Activated CD4-positive, alpha-beta T cell treated with anti-CD3 and anti-CD28 coated beads, Interleukin-2, Interleukin-6, amounts not matched to agents 100 ng/mL and 50 ng/mL, durations not matched to agents 16 hours and 8 hours (primary cell): ENCODE results near the gene CELSR2.

Experiments used
- DNase-seq: peaks from one replicate; pipeline ENCODE4 v3.0.0-alpha.2; 2020

The CELSR2 gene

DNA sequence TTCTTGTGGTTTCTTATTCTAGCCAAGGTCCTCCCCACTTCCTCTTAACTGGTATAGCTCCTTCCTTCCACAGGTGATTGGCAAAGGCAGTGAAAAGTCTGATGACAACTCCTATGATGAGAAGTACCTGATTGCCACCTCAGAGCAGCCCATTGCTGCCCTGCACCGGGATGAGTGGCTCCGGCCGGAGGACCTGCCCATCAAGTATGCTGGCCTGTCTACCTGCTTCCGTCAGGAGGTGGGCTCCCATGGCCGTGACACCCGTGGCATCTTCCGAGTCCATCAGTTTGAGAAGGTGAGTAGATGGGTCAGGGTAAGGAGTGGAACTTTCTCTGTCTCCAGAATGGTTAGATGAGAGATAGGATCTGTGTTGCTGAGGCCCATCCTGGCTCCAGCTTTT is 14.2 kb upstream of the CELSR2 start:
- DNase-seq = no peak

DNA sequence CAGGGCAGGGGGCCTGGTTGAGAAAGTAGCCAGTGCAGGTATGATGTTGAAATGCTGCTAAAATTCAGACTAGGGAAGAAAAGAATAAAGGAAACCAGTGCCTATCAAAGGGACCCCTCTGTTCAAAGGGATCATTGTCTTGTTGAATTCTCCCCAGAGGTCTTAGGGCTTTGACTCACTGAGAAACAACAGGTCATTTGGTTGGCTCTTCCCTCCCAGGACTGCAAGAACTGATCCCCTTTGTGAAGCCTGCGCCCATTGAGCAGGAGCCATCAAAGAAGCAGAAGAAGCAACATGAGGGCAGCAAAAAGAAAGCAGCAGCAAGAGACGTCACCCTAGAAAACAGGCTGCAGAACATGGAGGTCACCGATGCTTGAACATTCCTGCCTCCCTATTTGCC is 11.8 kb upstream of the CELSR2 start:
- DNase-seq = no peak

DNA sequence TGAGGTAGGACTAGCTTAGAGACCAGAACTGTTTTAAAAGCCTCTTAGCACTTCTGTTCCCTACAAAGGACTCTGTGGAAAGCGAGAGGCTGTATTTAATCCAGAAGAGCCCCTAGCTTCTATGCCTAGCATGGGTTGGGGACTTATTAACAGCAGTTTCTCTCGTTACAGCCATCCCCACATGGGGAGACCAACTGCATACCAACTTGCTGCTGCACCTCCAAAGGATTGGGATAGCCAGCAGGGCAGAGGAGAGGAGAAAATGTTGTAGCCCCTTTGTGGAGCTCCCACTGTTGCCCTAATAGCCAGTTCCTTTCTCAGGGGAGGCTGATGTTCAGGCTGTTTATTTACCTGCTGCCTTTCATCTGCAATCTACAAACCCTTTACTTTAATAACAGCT is 11.0 kb upstream of the CELSR2 start:
- no peak for DNase-seq

DNA sequence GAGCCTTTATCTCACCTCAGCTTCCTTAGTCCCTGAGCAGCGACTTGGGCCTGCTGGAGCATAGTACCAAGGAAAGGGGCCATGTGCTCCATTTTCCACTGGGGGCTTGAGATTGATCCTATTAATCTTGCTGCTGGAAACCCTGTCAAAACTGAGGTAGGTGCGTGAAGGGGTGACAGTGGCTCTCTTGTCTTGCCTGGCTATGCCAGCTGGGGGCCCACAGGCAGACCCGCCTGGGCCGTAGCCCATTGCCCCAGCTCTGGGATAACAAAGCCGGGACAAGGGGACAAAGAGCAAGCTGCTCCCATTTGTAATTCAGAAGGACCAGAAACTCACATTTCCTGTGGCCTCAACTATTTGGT is 10.3 kb upstream of the CELSR2 start:
- no peak for DNase-seq

DNA sequence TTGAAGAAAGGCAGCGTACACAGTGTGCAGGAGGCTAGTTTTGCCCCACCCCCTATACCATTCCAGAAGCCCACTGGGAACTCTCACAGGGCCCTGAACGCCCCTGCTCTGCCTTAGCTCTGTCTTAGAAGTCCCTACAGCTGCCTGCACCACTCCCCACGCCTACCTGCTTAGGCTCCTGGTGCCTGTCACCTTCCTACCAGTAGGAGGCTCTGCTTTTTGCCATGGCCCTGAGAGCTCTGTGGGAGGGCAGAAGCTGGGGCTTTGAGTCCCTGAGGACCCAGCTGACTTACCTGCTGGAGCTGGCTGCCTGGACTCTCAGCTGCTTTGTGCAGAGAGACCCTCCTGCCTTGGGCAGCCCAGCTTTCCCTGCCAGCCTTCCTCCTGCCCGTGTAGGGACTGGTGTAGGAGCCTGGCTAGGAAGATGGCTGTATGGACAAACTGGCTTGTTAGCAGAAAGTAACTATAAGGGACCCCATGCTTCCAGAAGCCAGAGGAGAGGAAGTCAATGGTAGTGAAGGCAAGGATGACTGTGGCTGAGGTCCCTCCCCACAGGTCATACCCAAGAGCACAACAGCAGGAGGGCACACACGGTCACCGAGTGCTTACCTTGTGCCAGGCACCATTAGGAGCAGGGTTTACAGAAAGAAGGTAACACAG is 9.8 kb upstream of the CELSR2 start:
- peak; percentile 34 for DNase-seq

DNA sequence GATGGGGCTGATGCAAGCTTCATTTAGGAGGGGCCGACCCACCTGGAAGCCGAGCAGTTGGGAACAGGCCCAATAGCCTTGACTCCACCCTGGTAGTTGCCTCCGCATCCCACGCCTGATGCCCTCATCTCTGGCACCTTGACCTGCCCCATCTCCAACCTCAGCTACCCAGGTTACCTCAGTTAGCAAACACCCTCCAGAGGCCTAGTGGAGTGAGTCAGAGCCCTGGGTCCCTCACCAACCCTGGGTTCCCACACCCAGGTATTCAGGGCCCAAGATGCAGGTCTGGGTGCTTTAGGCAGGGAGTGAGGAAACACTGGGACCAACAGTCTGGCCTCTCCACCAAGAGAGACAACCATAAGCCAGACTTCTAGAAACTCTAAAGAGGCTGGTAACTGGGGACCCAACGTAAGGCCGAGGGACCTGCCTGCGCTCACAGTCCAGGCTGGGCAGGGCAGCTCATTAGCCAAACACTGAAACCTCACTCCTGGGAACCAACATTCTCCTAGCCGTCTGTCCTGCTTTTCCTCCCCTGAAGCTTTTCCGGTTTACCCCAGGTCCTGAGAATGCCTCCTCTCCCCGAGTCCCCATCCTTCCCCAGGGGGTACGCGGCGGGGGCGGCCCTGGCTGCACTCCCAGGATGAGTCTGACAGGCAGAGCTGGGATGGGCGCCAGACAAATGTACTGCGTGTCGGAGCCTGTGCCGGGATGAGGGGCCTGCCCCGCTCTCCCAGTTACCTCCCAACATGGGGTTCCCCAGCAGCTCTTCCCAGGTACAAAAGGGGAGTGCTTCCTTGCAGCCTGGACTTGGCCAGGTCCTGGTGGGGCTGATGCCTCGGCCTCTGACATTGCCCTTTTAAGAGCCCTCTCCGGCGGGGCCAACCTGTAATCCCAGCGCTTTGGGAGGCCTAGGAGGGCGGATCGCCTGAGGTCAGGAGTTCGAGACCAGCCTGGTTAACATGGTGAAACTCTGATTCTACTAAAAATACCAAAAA is 8.9 kb upstream of the CELSR2 start:
- DNase-seq = peak; percentile 33

DNA sequence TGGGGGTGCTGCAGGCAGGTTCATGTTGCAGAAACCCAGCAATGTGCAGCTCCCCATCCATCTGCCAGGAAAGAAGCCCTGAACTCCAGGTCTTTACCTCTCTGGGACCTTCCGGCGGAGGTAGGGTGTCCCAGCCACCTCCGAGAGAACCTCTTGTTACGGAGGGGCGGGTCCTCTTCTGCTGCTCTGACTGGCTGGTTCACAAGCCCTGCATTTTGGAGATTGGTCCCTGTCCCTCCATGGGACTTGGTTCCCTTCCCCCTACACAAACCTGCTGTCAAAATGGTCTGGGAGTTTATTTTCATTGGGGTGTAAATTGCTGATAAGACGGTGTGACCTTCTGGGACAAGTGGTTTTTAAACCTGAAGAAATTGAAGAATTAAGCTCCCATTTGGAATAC is 8.0 kb upstream of the CELSR2 start:
- DNase-seq = no peak

DNA sequence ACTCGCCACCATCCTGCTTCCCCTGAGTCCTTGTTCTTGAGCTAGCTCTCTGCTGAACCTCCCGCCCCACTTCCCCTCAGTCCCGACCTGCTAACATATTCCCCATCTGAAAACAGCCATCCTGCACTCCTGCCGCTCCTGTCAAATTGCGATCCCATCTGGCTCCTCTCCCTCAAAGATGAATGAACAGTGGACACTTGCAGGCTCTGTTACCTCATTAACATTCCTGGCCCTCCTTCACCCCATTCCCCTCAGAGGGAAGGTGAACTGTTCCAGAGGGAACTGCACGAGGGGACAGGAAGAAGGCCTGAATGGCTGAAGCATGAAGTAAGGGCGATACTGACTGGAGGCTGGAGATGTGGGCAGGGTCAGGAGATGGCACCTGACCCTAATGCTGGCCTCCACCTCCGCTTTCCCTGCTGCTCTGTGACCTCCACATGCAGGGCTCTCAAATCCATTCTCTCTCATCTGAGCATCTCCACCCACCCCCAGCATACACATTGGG is 7.4 kb upstream of the CELSR2 start:
- no peak for DNase-seq

DNA sequence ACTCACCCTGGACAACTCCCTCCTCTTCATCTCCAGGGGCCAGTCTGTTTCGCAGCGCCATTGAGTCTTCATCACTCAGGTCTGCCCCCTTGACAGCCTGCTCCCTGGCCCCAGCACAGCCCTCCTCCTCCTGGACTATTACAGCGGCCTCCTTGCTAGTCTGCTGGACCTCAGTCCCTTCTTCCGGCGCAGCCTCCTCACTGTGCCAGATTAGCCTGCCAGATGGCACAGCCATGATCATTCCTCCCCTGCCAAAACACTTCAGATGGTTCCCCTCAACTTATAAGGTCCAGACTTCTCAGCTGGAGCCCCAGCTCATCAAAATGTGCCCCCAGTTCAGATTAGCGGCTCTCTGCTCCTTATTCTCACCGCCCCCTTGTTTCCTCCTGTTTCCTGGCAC is 7.0 kb upstream of the CELSR2 start:
- DNase-seq = no peak

DNA sequence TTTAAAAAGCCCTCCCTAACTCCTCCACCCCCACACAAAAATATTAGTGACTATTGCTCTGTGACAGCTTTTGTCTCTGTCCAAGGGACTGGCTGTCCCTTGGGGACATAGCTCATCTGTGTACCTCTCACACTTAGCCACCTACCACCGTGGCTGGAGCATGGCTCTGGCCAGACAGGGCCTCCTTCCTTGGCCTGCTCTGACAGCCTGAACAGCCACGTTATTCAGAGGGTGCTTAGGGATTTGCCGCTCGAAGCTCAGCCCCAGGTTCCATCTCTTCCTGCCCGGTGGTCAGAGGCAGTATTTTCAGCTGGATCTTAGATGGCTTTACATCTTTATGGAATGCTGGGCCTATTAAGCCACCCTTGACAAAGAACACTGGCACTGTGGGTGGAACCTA is 6.1 kb upstream of the CELSR2 start:
- DNase-seq = no peak

DNA sequence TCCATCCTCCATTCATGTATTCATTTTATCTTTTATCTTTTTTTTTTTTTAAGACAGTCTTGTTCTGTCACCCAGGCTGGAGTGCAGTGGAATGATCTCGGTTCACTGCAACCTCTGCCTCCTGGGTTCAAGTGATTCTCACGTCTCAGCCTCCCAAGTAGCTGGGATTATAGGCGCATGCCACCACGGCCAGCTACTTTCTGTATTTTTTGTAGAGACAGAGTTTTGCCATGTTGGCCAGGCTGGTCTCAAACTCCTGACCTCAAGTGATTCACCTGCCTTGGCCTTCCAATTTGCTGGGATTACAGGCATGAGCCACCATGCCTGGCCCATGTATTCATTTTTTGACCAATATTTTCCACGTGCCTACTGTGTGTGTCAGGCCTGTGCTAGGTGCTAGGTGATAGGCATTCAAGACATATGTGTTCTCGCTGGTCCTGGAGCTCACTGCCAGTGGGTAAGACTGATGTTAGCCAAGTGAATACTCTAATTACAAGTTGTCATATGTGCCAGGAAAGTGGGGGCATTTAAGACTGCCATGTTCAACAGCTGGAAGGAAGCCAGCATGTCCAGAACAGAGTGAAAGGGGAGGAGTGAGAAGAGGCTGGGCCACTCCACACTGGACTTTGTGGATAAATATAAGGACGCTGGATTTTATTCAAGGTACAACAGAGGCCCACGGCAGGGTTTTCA is 5.3 kb upstream of the CELSR2 start:
- no peak for DNase-seq

DNA sequence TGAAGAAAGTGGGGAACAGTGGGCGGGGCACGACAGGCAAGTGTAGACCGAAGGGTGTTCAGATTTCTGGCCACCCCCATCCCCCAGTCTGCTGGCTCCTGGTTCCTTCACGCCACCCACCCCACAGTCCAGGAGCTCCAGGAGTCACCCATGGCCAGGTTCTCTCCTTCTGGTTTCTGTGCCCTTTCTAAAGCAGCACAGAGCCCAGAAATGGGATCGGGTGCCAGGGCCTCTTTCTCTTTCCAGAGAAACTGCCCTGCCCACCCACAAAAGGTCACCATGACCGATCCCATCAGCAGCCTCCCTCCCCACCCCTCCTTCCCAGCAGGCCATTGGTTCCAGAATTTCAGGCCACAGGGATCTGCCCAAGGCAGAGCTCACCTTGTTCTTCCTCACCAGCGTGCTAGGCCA is 3.2 kb upstream of the CELSR2 start:
- DNase-seq = no peak

DNA sequence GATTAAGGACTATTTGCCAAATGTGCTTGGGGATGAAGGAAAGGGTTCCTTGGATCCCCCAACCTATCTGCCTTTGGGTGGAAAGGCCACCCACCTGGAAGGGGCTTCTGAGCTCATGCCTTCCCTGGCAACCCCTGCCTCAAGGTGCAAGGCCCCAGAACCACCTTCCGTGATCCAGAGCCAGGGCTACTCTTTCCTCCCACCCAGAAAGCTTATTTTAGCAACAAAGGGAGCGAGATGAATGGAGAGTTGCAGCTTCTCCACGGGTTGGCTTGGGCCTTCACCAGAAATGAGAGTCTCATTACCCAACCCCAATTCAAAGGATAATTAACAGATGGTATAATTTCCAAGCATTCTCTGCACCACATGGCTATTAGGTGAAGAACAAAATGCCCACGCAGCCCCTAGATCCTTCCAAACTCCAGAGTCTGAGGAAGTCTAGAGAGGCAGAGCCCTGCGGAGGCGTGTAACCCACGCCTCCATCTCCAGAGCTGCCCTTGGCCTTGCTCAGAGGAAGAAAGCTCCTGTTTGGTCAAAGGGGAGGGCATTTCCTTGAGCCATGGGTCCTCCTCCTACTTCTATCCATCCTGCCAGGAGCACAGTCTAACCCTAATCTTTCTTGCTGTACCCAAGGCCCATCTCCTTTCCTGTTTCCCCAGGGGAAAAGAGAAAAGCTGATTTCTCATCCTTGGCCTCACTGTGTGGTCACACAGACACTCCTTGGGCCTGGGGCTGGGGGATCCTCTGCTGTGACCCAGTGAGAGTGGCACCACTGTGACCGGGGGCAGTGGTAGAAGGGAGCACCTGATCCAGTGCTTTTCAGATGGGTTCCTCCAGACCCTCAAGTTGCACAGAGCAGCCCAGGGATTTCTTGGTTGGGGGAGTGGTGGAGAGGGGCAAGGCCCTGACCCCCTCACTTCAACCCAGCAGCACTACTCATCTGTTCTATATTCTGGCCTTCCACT is 1.7 kb upstream of the CELSR2 start:
- no peak for DNase-seq

DNA sequence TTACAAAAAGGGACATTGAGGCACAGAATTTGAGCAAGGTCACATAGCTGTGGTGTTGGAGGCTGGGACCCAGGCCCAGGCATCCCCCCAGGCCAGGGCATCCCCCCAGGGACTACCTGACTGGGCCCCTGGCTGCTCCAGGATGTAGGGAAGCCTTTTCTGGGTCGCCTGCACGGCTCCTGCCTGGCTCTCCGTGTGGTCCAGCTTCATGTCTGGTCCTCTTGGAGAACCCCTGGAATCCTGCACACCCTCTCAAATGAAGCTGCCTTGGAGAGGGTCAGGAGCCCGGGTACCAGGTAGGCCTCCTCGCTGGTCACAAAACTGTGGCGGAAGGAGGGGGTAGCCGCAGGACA is 919 bp upstream of the CELSR2 start:
- no peak for DNase-seq

DNA sequence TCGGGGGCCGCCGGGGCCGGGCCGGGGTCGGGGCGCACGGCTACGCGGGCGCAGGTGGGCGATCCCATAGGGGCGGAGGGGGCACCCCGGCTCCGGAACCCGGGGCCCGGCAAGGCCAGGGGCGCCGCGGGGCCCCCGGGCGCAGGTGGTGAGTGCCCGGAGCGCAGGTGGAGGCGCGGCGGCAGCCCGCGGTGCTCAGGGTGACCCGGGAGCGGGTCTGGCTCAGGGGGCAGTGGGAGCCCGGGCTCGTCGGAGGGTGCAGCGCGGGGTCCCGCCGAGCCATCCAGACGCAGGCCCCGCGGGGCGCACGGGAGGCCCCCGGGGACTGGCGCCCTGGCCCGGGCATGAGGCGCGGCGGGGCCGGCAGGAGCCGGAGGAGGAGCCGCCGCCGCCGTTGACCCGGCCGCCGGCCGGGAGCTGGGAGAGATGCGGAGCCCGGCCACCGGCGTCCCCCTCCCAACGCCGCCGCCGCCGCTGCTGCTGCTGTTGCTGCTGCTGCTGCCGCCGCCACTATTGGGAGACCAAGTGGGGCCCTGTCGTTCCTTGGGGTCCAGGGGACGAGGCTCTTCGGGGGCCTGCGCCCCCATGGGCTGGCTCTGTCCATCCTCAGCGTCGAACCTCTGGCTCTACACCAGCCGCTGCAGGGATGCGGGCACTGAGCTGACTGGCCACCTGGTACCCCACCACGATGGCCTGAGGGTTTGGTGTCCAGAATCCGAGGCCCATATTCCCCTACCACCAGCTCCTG is 489 bp downstream of the CELSR2 start:
- no peak for DNase-seq

DNA sequence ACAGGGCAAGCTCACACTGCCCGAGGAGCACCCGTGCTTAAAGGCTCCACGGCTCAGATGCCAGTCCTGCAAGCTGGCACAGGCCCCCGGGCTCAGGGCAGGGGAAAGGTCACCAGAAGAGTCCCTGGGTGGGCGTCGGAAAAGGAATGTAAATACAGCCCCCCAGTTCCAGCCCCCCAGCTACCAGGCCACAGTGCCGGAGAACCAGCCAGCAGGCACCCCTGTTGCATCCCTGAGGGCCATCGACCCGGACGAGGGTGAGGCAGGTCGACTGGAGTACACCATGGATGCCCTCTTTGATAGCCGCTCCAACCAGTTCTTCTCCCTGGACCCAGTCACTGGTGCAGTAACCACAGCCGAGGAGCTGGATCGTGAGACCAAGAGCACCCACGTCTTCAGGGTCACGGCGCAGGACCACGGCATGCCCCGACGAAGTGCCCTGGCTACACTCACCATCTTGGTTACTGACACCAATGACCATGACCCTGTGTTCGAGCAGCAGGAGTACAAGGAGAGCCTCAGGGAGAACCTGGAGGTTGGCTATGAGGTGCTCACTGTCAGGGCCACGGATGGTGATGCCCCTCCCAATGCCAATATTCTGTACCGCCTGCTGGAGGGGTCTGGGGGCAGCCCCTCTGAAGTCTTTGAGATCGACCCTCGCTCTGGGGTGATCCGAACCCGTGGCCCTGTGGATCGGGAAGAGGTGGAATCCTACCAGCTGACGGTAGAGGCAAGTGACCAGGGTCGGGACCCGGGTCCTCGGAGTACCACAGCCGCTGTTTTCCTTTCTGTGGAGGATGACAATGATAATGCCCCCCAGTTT is 1.3 kb downstream of the CELSR2 start:
- DNase-seq = no peak

DNA sequence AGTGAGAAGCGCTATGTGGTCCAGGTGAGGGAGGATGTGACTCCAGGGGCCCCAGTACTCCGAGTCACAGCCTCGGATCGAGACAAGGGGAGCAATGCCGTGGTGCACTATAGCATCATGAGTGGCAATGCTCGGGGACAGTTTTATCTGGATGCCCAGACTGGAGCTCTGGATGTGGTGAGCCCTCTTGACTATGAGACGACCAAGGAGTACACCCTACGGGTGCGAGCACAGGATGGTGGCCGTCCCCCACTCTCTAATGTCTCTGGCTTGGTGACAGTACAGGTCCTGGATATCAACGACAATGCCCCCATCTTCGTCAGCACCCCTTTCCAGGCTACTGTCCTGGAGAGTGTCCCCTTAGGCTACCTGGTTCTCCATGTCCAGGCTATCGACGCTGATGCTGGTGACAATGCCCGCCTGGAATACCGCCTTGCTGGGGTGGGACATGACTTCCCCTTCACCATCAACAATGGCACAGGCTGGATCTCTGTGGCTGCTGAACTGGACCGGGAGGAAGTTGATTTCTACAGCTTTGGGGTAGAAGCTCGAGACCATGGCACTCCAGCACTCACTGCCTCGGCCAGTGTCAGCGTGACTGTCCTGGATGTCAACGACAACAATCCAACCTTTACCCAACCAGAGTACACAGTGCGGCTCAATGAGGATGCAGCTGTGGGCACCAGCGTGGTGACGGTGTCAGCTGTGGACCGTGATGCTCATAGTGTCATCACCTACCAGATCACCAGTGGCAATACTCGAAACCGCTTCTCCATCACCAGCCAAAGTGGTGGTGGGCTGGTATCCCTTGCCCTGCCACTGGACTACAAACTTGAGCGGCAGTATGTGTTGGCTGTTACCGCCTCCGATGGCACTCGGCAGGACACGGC is 2.2 kb downstream of the CELSR2 start:
- no peak for DNase-seq

DNA sequence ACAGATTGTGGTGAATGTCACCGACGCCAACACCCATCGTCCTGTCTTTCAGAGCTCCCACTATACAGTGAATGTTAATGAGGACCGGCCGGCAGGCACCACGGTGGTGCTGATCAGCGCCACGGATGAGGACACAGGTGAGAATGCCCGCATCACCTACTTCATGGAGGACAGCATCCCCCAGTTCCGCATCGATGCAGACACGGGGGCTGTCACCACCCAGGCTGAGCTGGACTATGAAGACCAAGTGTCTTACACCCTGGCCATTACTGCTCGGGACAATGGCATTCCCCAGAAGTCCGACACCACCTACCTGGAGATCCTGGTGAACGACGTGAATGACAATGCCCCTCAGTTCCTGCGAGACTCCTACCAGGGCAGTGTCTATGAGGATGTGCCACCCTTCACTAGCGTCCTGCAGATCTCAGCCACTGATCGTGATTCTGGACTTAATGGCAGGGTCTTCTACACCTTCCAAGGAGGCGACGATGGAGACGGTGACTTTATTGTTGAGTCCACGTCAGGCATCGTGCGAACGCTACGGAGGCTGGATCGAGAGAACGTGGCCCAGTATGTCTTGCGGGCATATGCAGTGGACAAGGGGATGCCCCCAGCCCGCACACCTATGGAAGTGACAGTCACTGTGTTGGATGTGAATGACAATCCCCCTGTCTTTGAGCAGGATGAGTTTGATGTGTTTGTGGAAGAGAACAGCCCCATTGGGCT is 3.0 kb downstream of the CELSR2 start:
- no peak for DNase-seq
